ENCODE measurements around the gene C3orf52.
A peak's percentile ranks its signal among the peaks of the same experiment; 100 is the strongest.

Gene C3orf52

GRCh38 chr3:112086875-112087524 is 811 bp downstream of the C3orf52 start:
- DNase-seq (ENCODE audit: low read depth) = peak; percentile 67

GRCh38 chr3:112087746-112088145 is 1.6 kb downstream of the C3orf52 start:
- DNase-seq (ENCODE audit: low read depth) = no peak

GRCh38 chr3:112088944-112089343 is 2.8 kb downstream of the C3orf52 start:
- DNase-seq (ENCODE audit: low read depth) = no peak

GRCh38 chr3:112089956-112090886 is 4.0 kb downstream of the C3orf52 start:
- DNase-seq (ENCODE audit: low read depth) = peak; percentile 61

- DNase-seq (ENCODE audit: low read depth) = no peak
Measured at GRCh38 chr3:112090887-112091586, 4.8 kb downstream of the C3orf52 start.

GRCh38 chr3:112092496-112093179 is 6.4 kb downstream of the C3orf52 start:
- peak; percentile 54 for DNase-seq (ENCODE audit: low read depth)

- DNase-seq (ENCODE audit: low read depth) = no peak
Measured at GRCh38 chr3:112093180-112093522, 7.0 kb downstream of the C3orf52 start.

- no peak for DNase-seq (ENCODE audit: low read depth)
Measured at GRCh38 chr3:112095731-112096130, 9.5 kb downstream of the C3orf52 start.

- DNase-seq (ENCODE audit: low read depth) = peak; percentile 66
Measured at GRCh38 chr3:112096176-112096575, 10.0 kb downstream of the C3orf52 start.

GRCh38 chr3:112097378-112097777 is 11.2 kb downstream of the C3orf52 start:
- peak; percentile 99 for DNase-seq (ENCODE audit: low read depth)

GRCh38 chr3:112101916-112102315 is 15.7 kb downstream of the C3orf52 start:
- DNase-seq (ENCODE audit: low read depth) = peak; percentile 90

GRCh38 chr3:112104774-112105173 is 18.6 kb downstream of the C3orf52 start:
- DNase-seq (ENCODE audit: low read depth) = no peak

- DNase-seq (ENCODE audit: low read depth) = no peak
Measured at GRCh38 chr3:112109322-112109721, 23.1 kb downstream of the C3orf52 start.

GRCh38 chr3:112111785-112112402 is 25.7 kb downstream of the C3orf52 start:
- peak; percentile 68 for DNase-seq (ENCODE audit: low read depth)

GRCh38 chr3:112114576-112115160 is 28.5 kb downstream of the C3orf52 start:
- no peak for DNase-seq (ENCODE audit: low read depth)

- no peak for DNase-seq (ENCODE audit: low read depth)
Measured at GRCh38 chr3:112115161-112115739, 29.1 kb downstream of the C3orf52 start.

- DNase-seq (ENCODE audit: low read depth) = no peak
Measured at GRCh38 chr3:112115806-112116383, 29.7 kb downstream of the C3orf52 start.

GRCh38 chr3:112116748-112117186 is 30.6 kb downstream of the C3orf52 start:
- no peak for DNase-seq (ENCODE audit: low read depth)

GRCh38 chr3:112117415-112117814 is 31.2 kb downstream of the C3orf52 start:
- DNase-seq (ENCODE audit: low read depth) = no peak

GRCh38 chr3:112117841-112118571 is 31.8 kb downstream of the C3orf52 start:
- no peak for DNase-seq (ENCODE audit: low read depth)

All from EH (cell line).